HepG2 (cell line): Measurements from ENCODE around the gene LIPC. TPM values are rescaled to one million over a fixed set of nuclear protein-coding genes. Genes with fewer than 3 reads are reported as not detected.
A peak's percentile ranks its signal among the peaks of the same experiment; 100 is the strongest.

Experiments
- AGO1 ChIP-seq: fragments of 200-400 bp; formaldehyde crosslinking; IDR thresholded peaks from 2 replicates; pipeline ENCODE4 v1.6.1; 2017; ENCODE audit warnings: mild to moderate bottlenecking, low read depth, low read length, moderate library complexity; ENCODE audit not compliant: poor library complexity, severe bottlenecking
- ARNTL ChIP-seq: sonication (generic); formaldehyde crosslinking; IDR thresholded peaks from 2 replicates; pipeline ENCODE4 v1.4.0; 2020; ENCODE audit warnings: mild to moderate bottlenecking, missing genetic modification reagents
- EZH2 ChIP-seq: conservative IDR thresholded peaks from 2 replicates; pipeline ENCODE4 v1.6.1; 2012; ENCODE audit warnings: mild to moderate bottlenecking, low read depth, low read length, moderate library complexity
- HMG20A ChIP-seq: IDR thresholded peaks from 2 replicates; pipeline ENCODE4 v1.6.1; 2016; ENCODE audit warnings: borderline replicate concordance
- MTF2 ChIP-seq: sonication (generic); formaldehyde crosslinking; IDR thresholded peaks from 2 replicates; pipeline ENCODE4 v1.5.0; 2020; ENCODE audit warnings: missing genetic modification reagents, borderline replicate concordance
- NRL ChIP-seq: sonication (generic); formaldehyde crosslinking; IDR thresholded peaks from 2 replicates; pipeline ENCODE4 v1.5.0; 2020; ENCODE audit warnings: missing genetic modification reagents, mild to moderate bottlenecking, moderate library complexity, borderline replicate concordance
- RERE ChIP-seq: IDR thresholded peaks from 2 replicates; pipeline ENCODE4 v1.6.1; 2016; ENCODE audit warnings: low read depth, missing genetic modification reagents, missing compliant biosample characterization
- SP140L ChIP-seq: sonication (generic); formaldehyde crosslinking; IDR thresholded peaks from 2 replicates; pipeline ENCODE4 v1.4.0; 2020; ENCODE audit warnings: missing genetic modification reagents, borderline replicate concordance
- ZHX2 ChIP-seq, 2 experiments: sonication (generic) in 1 of 2; formaldehyde crosslinking in 1 of 2; IDR thresholded peaks; 2 replicates each; pipeline versions ENCODE4 v1.6.1 to v1.9.0; 2014 to 2022; ENCODE audit warnings: antibody characterized with exemption in 1 of 2, borderline replicate concordance in 1 of 2, inconsistent platforms in 1 of 2, low read depth in 1 of 2, missing genetic modification reagents in 1 of 2
- polyA plus RNA-seq, 8 experiments: library from polyadenylated mRNA; depleted of rRNA in 3 of 8; stranded (reverse) in 7 of 8; unstranded in 1 of 8; fragments of >200 nt; fragmentation: Illumina TruSeq in 4 of 8; extraction: Trizol in 4 of 8; gene quantifications; 2 replicates each; pipeline versions ENCODE4 v1.2.1 to v1.2.3, GENCODE V29; 2011 to 2016; ENCODE audit warnings: low read depth in 4 of 8, missing spikeins in 1 of 8, mixed read lengths in 1 of 8; ENCODE audit not compliant: insufficient read depth in 1 of 8
- total RNA-seq, 5 experiments: library from RNA; depleted of rRNA; stranded (reverse); fragments of >200 nt; fragmentation: Illumina TruSeq; extraction: Trizol; gene quantifications; 2 replicates each; pipeline ENCODE4 v1.2.3, GENCODE V29; 2016; ENCODE audit warnings: low read depth in 1 of 5

The LIPC gene
- total and polyA plus RNA-seq, 2 of the 13 experiments (the other 11 are each of a cell fraction or from before 2014, with no cell fraction given) = 26.0 to 38.0 TPM

- TF ChIP-seq ZHX2 (IDR thresholded peaks at IDR 0.05; ENCODE audit: low read depth) = no peak
- TF ChIP-seq ZHX2 (CRISPR knock-in tag; IDR thresholded peaks at IDR 0.05; ENCODE audit: borderline replicate concordance) = no peak
- no peak for TF ChIP-seq SP140L
- no peak for TF ChIP-seq EZH2
- peak; percentile 82; the same call in 1 of the 2 replicates for TF ChIP-seq HMG20A (CRISPR knock-in tag)
- no peak for TF ChIP-seq MTF2 (CRISPR knock-in tag)
- TF ChIP-seq AGO1 = no peak
- TF ChIP-seq NRL = no peak
- peak; percentile 80; the same call in 1 of the 2 replicates for TF ChIP-seq RERE (CRISPR knock-in tag)
- TF ChIP-seq ARNTL = 0 out of 2 replicates have a peak, but pooled peaks have one; percentile 36
Measured at GRCh38 chr15:58454950-58455401, 23.2 kb downstream of the LIPC start (continued).
